Ramos (cell line): ENCODE results near the gene KRTAP12-4.
"Not testable (repeated sequence)": the region's sequence is repeated elsewhere in the genome, so short reads cannot be mapped to it uniquely, and the experiment has no call there.

Experiments used
- in situ Hi-C: fragments of 300-500 bp; cut with MboI; formaldehyde crosslinking; loops from one replicate; pipeline ENCODE4 v1.14.3; 2022; ENCODE audit warnings: low sequenced_read_pairs; ENCODE audit not compliant: unreplicated experiment

The KRTAP12-4 gene

GRCh38 chr21:44637851-44638348 is 16.6 kb downstream of the KRTAP12-4 start:
- in situ Hi-C loops, result not testable (repeated sequence)

GRCh38 chr21:44637018-44637850 is 17.2 kb downstream of the KRTAP12-4 start, which contains the start of gene KRTAP10-10:
TSS of gene KRTAP10-10 (plus strand) at chr21:44637356. CDS start at chr21:44637418, 62 bp downstream.
- in situ Hi-C loops, result no loop called here

- in situ Hi-C loops, result no loop called here
Observed at GRCh38 chr21:44636209-44637017, 18.0 kb downstream of the KRTAP12-4 start.

GRCh38 chr21:44632067-44632466 is 22.4 kb downstream of the KRTAP12-4 start:
- in situ Hi-C loops, result no loop called here

GRCh38 chr21:44630440-44630839 is 24.0 kb downstream of the KRTAP12-4 start:
- in situ Hi-C loops, result no loop called here

- in situ Hi-C loops, result no loop called here
Observed at GRCh38 chr21:44628707-44629391, 25.6 kb downstream of the KRTAP12-4 start.

GRCh38 chr21:44627831-44628233 is 26.6 kb downstream of the KRTAP12-4 start:
- in situ Hi-C loops, result not testable (repeated sequence)

GRCh38 chr21:44627181-44627822 is 27.2 kb downstream of the KRTAP12-4 start:
- in situ Hi-C loops, result not testable (repeated sequence)

- in situ Hi-C loops, result no loop called here
Observed at GRCh38 chr21:44626673-44627143, 27.8 kb downstream of the KRTAP12-4 start, which contains the start of gene KRTAP10-9. TSS of gene KRTAP10-9 (plus strand) at chr21:44627093. CDS start at chr21:44627172, 79 bp downstream.

GRCh38 chr21:44626262-44626661 is 28.2 kb downstream of the KRTAP12-4 start:
- in situ Hi-C loops, result no loop called here

GRCh38 chr21:44625756-44626155 is 28.7 kb downstream of the KRTAP12-4 start:
- in situ Hi-C loops, result no loop called here

GRCh38 chr21:44623575-44623974 is 30.9 kb downstream of the KRTAP12-4 start:
- in situ Hi-C loops, result no loop called here

- in situ Hi-C loops, result no loop called here
Observed at GRCh38 chr21:44619886-44620285, 34.6 kb downstream of the KRTAP12-4 start.

- in situ Hi-C loops, result no loop called here
Observed at GRCh38 chr21:44618909-44619308, 35.5 kb downstream of the KRTAP12-4 start.

GRCh38 chr21:44618504-44618903 is 36.0 kb downstream of the KRTAP12-4 start:
- in situ Hi-C loops, result no loop called here

GRCh38 chr21:44617071-44617501 is 37.4 kb downstream of the KRTAP12-4 start:
- in situ Hi-C loops, result no loop called here

- in situ Hi-C loops, result no loop called here
Observed at GRCh38 chr21:44616591-44616926, 37.9 kb downstream of the KRTAP12-4 start.

- in situ Hi-C loops, result no loop called here
Observed at GRCh38 chr21:44615911-44616590, 38.4 kb downstream of the KRTAP12-4 start.

GRCh38 chr21:44615466-44615865 is 39.0 kb downstream of the KRTAP12-4 start:
- in situ Hi-C loops, result no loop called here
